ENCODE results near the gene MINK1. TPM values are rescaled to one million over a fixed set of nuclear protein-coding genes. Genes with fewer than 3 reads are reported as not detected.

Gene MINK1
- total RNA-seq, 2 experiments from 2014 or later = 50.8 to 51.5 TPM

DNA sequence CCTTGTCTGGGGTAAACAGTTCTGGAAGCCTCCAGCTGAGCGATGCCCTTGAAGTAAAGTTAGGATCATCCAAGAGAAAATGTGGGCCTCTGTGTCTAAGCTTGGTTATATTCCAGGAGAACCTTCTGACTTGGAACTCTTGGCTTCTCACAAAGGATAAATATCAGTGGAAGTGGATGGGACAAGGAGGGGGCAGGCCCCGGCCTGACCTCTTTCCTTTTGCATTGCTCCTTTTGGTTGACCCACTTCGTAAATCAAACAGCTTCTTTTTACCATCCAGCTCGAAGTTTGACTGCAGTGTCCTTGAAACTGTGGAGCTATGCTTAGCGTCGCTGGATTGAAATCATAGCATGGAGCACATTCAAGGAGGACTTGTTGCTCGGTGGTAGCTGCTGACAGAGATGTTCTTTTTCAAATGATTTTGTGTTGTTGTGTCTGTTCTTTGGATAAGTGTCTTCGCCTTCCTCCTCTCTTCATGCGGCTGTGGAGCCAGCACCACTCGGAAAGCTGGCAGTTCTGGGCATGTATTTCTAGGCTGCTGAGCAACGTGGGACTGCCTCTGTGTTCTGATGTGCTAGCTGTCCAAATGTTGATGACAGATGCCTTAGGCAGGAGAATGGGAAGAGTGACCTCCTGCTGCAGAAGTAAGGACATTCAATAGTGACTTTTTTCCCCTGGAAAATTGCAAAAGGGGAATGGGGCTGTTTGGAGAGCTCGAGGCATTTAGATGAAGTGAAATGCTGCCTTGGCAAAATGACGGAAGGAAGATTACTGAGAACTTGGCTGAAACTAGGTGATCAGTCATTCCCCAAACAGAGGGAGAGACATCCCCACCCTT is 4.5 kb downstream of the MINK1 start:
- Mint-ChIP-seq H3K4me1 (ENCODE audit: low read depth) (peaks cover 45% of the 10 kb centered on the region), H3K36me3 (ENCODE audit: low read depth) (peaks cover 2% of the 10 kb centered on the region), H3K4me3 (no peak overlapping the region), H3K27me3 (no peaks in the 10 kb centered on the region), H3K9me3 (no peaks in the 10 kb centered on the region), H3K27ac (no peak overlapping the region)
- TF ChIP-seq, protein P1, sequence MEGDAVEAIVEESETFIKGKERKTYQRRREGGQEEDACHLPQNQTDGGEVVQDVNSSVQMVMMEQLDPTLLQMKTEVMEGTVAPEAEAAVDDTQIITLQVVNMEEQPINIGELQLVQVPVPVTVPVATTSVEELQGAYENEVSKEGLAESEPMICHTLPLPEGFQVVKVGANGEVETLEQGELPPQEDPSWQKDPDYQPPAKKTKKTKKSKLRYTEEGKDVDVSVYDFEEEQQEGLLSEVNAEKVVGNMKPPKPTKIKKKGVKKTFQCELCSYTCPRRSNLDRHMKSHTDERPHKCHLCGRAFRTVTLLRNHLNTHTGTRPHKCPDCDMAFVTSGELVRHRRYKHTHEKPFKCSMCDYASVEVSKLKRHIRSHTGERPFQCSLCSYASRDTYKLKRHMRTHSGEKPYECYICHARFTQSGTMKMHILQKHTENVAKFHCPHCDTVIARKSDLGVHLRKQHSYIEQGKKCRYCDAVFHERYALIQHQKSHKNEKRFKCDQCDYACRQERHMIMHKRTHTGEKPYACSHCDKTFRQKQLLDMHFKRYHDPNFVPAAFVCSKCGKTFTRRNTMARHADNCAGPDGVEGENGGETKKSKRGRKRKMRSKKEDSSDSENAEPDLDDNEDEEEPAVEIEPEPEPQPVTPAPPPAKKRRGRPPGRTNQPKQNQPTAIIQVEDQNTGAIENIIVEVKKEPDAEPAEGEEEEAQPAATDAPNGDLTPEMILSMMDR (IDR thresholded peaks at IDR 0.05) = no peak
- ChIA-PET POLR2A (interaction anchor here (0.6 to 0.8 kb wide), 4 partner anchors 12 to 191 kb away, joined by 3 read pairs; partner anchors contain the start of gene SPAG7), CTCF (interaction anchor here (1.1 to 1.5 kb wide), 2 partner anchors 48 to 51 kb away, joined by 3 to 4 read pairs; no protein-coding TSS in a partner anchor)
- no peak for DNase-seq
- ATAC-seq = no peak
- intact Hi-C loops (cut with micrococcal nuclease) = no loop called here

DNA sequence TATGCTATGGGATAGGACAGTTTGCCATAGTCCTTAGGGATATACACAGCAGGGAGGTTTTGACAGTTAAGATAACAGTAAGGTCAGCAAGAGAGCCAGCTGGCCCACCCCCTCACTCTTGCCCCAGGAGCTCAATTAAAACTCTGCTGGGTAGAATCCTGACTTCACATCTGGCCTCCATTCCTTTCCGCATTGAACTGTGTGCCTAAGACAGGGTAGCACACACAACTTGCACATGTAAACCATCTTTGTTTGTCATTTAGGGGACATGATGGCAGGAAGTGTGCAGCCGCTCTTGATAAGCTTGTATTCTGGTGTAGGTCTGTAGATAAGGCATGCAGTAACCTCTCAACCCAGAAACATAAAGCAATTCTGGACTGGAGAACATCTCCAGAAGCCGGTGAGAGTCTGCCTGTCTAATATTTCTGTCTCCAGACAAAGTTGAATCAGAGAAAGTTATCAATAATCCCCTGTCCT is 5.2 kb downstream of the MINK1 start:
- Mint-ChIP-seq H3K27me3 (no peaks in the 10 kb centered on the region), H3K36me3 (ENCODE audit: low read depth) (peaks cover 2% of the 10 kb centered on the region), H3K9me3 (no peaks in the 10 kb centered on the region), H3K4me1 (ENCODE audit: low read depth) (peaks cover 47% of the 10 kb centered on the region), H3K4me3 (no peak overlapping the region), H3K27ac (no peak overlapping the region)
- DNase-seq = no peak
- ChIA-PET POLR2A (interaction anchor here (0.6 to 0.8 kb wide), 2 partner anchors 35 to 129 kb away, joined by 3 read pairs; partner anchors contain the start of gene SPAG7), CTCF (interaction anchor here (0.7 to 1.1 kb wide), 2 partner anchors 43 to 51 kb away, joined by 3 read pairs; no protein-coding TSS in a partner anchor)
- TF ChIP-seq, protein P1 (IDR thresholded peaks at IDR 0.05) = no peak
- intact Hi-C loops (cut with micrococcal nuclease) = no loop called here
- no peak for ATAC-seq

DNA sequence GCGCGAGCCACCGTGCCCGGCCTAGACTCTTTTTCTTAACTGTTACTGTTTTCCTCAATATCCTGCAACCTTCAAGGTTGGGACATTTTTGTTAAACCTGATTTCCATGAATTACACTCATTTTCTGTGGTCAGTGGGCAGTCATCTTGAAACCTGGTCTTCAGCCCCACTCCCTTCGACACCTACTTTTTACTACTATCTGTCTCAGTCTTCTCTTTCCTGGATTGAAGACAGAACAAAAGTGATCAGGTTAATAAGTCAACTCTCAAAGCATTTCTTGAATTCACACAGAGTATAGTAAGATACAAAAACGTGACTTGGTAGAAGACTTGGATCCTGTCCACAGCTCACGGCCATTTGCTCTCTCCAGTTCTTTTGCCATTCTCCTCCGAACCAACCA is 6.1 kb downstream of the MINK1 start:
- H3K36me3 Mint-ChIP-seq (ENCODE audit: low read depth) = peaks cover 1% of the 10 kb centered on the region
- no peak overlapping the region for H3K4me3 Mint-ChIP-seq
- DNase-seq (no peak), ATAC-seq (no peak)
- H3K27ac Mint-ChIP-seq = no peak overlapping the region
- no peaks in the 10 kb centered on the region for H3K27me3 Mint-ChIP-seq
- ChIA-PET CTCF (interaction anchor here (0.7 kb wide), 1 partner anchor 42 kb away, joined by 3 read pairs; no protein-coding TSS in a partner anchor), POLR2A (no interaction called here)
- intact Hi-C loops (cut with micrococcal nuclease) = no loop called here
- no peaks in the 10 kb centered on the region for H3K9me3 Mint-ChIP-seq
- H3K4me1 Mint-ChIP-seq (ENCODE audit: low read depth) = peaks cover 43% of the 10 kb centered on the region
- TF ChIP-seq, protein P1 (IDR thresholded peaks at IDR 0.05) = no peak

DNA sequence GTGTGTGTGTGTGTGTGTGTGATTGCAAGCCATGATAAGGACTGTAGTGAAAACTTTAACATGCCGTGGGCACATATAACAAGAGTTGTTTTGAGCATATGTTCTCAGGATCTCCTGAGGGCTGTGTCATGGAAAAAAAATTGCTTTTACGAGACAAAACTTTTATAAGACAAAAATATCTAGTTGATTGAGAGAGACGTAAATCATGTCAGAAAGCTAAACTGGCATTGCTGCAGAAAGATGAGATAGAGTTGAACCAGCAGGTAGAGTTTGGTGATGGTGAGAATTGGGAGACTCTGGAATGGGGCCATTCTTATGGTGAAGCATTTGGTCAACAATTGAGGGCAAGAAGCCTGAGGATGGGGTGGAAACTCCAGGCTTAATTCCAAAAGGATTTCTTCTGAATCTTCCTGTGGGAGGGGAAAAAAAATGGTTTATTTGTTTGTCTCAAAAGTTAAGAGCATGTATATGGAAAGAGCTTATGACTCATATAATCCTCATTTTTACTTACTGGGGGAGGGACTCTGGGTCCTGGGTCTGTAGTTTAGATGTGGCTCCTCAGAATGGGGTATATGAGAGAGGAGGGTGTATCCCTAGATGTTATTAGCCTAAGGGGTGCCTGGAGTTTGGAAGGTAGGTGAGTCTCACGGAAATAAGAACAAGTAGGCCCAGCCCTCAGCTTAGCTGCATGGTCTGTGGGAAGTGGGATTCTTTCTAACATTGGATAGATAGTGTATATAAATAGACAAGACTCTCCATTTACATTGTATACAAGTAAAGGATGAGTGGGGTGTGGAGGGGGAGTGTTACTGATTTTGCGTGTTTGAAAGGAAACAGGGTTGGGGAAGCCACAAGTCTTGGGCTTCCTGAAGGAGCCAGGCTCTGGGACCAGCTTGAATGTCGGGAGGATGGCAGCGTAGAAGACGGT is 7.1 kb downstream of the MINK1 start:
- POLR2A ChIA-PET = no interaction called here
- DNase-seq (no peak), ATAC-seq (peak; percentile 34)
- H3K4me3 Mint-ChIP-seq = no peak overlapping the region
- intact Hi-C loops (cut with micrococcal nuclease) = no loop called here
- H3K27me3 Mint-ChIP-seq = no peaks in the 10 kb centered on the region
- TF ChIP-seq, protein P1 (IDR thresholded peaks at IDR 0.05) = no peak
- no peaks in the 10 kb centered on the region for H3K36me3 Mint-ChIP-seq (ENCODE audit: low read depth)
- peaks cover 33% of the 10 kb centered on the region for H3K4me1 Mint-ChIP-seq (ENCODE audit: low read depth)
- H3K9me3 Mint-ChIP-seq = no peaks in the 10 kb centered on the region
- H3K27ac Mint-ChIP-seq = peak overlapping the region; percentile 13
- CTCF ChIA-PET = interaction anchor here (0.7 to 1.3 kb wide), 3 partner anchors 63 to 245 kb away, joined by 3 to 4 read pairs (median 3); partner anchors contain the start of gene CHRNE
